GM12874 (cell line): ENCODE measurements around the gene ZNF280A.

Source experiments
- CTCF ChIP-seq: IDR thresholded peaks from 2 replicates; pipeline ENCODE4 v1.5.1; 2011; ENCODE audit warnings: low read depth, mild to moderate bottlenecking, control low read depth, low read length, moderate library complexity; ENCODE audit not compliant: insufficient read depth

The ZNF280A gene

GRCh38 chr22:22516992-22517391 is 3.1 kb downstream of the ZNF280A start:
- no peak for TF ChIP-seq CTCF

- TF ChIP-seq CTCF, result no peak
Measured at GRCh38 chr22:22515890-22516289, 4.2 kb downstream of the ZNF280A start.

GRCh38 chr22:22513619-22514018 is 6.5 kb downstream of the ZNF280A start:
- TF ChIP-seq CTCF, result no peak

GRCh38 chr22:22512951-22513350 is 7.1 kb downstream of the ZNF280A start:
- TF ChIP-seq CTCF, result no peak

GRCh38 chr22:22508274-22509176 is 11.5 kb downstream of the ZNF280A start, which contains the start of gene ZNF280B:
Gene ZNF280B (minus strand): TSS chr22:22508742. CDS start chr22:22489398, 19,344 bp downstream.
- TF ChIP-seq CTCF, result peak; percentile 90

GRCh38 chr22:22507743-22508273 is 12.3 kb downstream of the ZNF280A start:
- no peak for TF ChIP-seq CTCF

- TF ChIP-seq CTCF, result no peak
Measured at GRCh38 chr22:22506736-22507135, 13.3 kb downstream of the ZNF280A start.
